Mesenchymal stem cell (in vitro differentiated cells and primary cell): ENCODE results near the gene KCND3.

ENCODE experiments used
- DNase-seq: peaks from one replicate; pipeline ENCODE4 v3.0.0-alpha.2; 2013
- H2AFZ ChIP-seq: one replicate; pipeline ENCODE4 v1.6.1; 2013; ENCODE audit warnings: low read depth, mild to moderate bottlenecking, control low read depth, inconsistent platforms, low read length, moderate library complexity
- H2AK5ac ChIP-seq: 2 replicates; pipeline ENCODE4 v1.6.1; 2013; ENCODE audit warnings: low read length, moderate library complexity, mild to moderate bottlenecking, inconsistent platforms; ENCODE audit not compliant: severe bottlenecking
- H2BK120ac ChIP-seq: one replicate; pipeline ENCODE4 v1.6.1; 2013; ENCODE audit warnings: low read depth, mild to moderate bottlenecking, inconsistent platforms, low read length, moderate library complexity
- H2BK12ac ChIP-seq, 2 experiments: one replicate each; pipeline ENCODE4 v1.6.1; 2013; ENCODE audit warnings: inconsistent platforms in 2 of 2, low read length in 2 of 2, mild to moderate bottlenecking in 2 of 2, moderate library complexity in 2 of 2, control low read depth in 1 of 2
- H2BK15ac ChIP-seq: one replicate; pipeline ENCODE4 v1.6.1; 2013; ENCODE audit warnings: mild to moderate bottlenecking, low read depth, inconsistent platforms; ENCODE audit not compliant: poor library complexity, severe bottlenecking
- H2BK5ac ChIP-seq: 2 replicates; pipeline ENCODE4 v1.6.1; 2013; ENCODE audit warnings: low read depth, mild to moderate bottlenecking, low read length, control low read depth, inconsistent platforms; ENCODE audit not compliant: poor library complexity, severe bottlenecking
- H3K14ac ChIP-seq, 2 experiments: one replicate each; pipeline ENCODE4 v1.6.1; 2013; ENCODE audit warnings: inconsistent platforms in 2 of 2, low read length in 2 of 2, control low read depth in 1 of 2, mild to moderate bottlenecking in 1 of 2, moderate library complexity in 1 of 2
- H3K18ac ChIP-seq, 2 experiments: one replicate each; pipeline ENCODE4 v1.6.1; 2013; ENCODE audit warnings: inconsistent platforms in 2 of 2, low read length in 2 of 2, control low read depth in 1 of 2, low read depth in 1 of 2, mild to moderate bottlenecking in 1 of 2
- H3K23ac ChIP-seq, 2 experiments: one replicate each; pipeline ENCODE4 v1.6.1; 2013; ENCODE audit warnings: inconsistent platforms in 2 of 2, low read length in 2 of 2, mild to moderate bottlenecking in 2 of 2, moderate library complexity in 2 of 2, control low read depth in 1 of 2
- H3K27ac ChIP-seq: 2 replicates; pipeline ENCODE4 v1.5.1; 2013; ENCODE audit warnings: mild to moderate bottlenecking, moderate library complexity, low read length, control low read depth, inconsistent platforms; ENCODE audit not compliant: poor library complexity, severe bottlenecking
- H3K27me3 ChIP-seq, 2 experiments: 2 replicates each; pipeline versions ENCODE4 v1.6.1 to v1.7.0; 2013; ENCODE audit warnings: low read length in 2 of 2, mild to moderate bottlenecking in 2 of 2, moderate library complexity in 2 of 2, control low read depth in 1 of 2, inconsistent platforms in 1 of 2; ENCODE audit not compliant: control insufficient read depth in 1 of 2, insufficient read depth in 1 of 2
- H3K36me3 ChIP-seq, 2 experiments: 2 replicates each; pipeline versions ENCODE4 v1.6.1 to v1.7.0; 2013; ENCODE audit warnings: low read length in 2 of 2, control low read depth in 1 of 2, inconsistent platforms in 1 of 2, low read depth in 1 of 2, mild to moderate bottlenecking in 1 of 2; ENCODE audit not compliant: insufficient read depth in 2 of 2, control insufficient read depth in 1 of 2
- H3K4ac ChIP-seq, 2 experiments: one replicate each; pipeline ENCODE4 v1.6.1; 2013; ENCODE audit warnings: inconsistent platforms in 2 of 2, low read length in 2 of 2, mild to moderate bottlenecking in 2 of 2, moderate library complexity in 2 of 2, control low read depth in 1 of 2, low read depth in 1 of 2
- H3K4me1 ChIP-seq: 2 replicates; pipeline ENCODE4 v1.6.1; 2013; ENCODE audit warnings: low read depth, low read length, control low read depth; ENCODE audit not compliant: control insufficient read depth, insufficient read depth
- H3K4me2 ChIP-seq: 2 replicates; pipeline ENCODE4 v1.6.1; 2013; ENCODE audit warnings: low read length, mild to moderate bottlenecking, inconsistent platforms; ENCODE audit not compliant: poor library complexity, severe bottlenecking
- H3K4me3 ChIP-seq, 2 experiments: 2 replicates each; pipeline versions ENCODE4 v1.5.1 to v1.7.0; 2013; ENCODE audit warnings: low read length in 2 of 2, mild to moderate bottlenecking in 2 of 2, control low read depth in 1 of 2, low read depth in 1 of 2; ENCODE audit not compliant: insufficient read depth in 1 of 2
- H3K79me1 ChIP-seq: replicated peaks from 2 replicates; pipeline ENCODE4 v1.6.1; 2013; ENCODE audit warnings: mild to moderate bottlenecking, control low read depth, low read length, inconsistent platforms; ENCODE audit not compliant: poor library complexity, severe bottlenecking
- H3K9ac ChIP-seq: 2 replicates; pipeline ENCODE4 v1.7.0; 2013; ENCODE audit warnings: mild to moderate bottlenecking, low read length, moderate library complexity
- H3K9me3 ChIP-seq: 2 replicates; pipeline ENCODE4 v1.7.0; 2013; ENCODE audit warnings: mild to moderate bottlenecking, low read length; ENCODE audit not compliant: control insufficient read depth
- H4K8ac ChIP-seq: one replicate; pipeline ENCODE4 v1.6.1; 2013; ENCODE audit warnings: inconsistent platforms, mild to moderate bottlenecking, low read length, moderate library complexity
- H4K91ac ChIP-seq: one replicate; pipeline ENCODE4 v1.6.1; 2013; ENCODE audit warnings: mild to moderate bottlenecking, low read length, inconsistent platforms
- WGBS: methylation state at CpG from one replicate; pipeline ENCODE4 v1.1.7; 2013; ENCODE audit warnings: mixed read lengths; 5-methylcytosine and 5-hydroxymethylcytosine counted together

KCND3 gene

GRCh38 chr1:111958075-111958474 is 31.4 kb downstream of the KCND3 start:
- Histone ChIP-seq H3K4ac (no peak overlapping the region), H4K91ac (no peak overlapping the region), H2BK15ac (no peak overlapping the region), H2BK5ac (no peak overlapping the region), H2BK12ac (no peak overlapping the region), H2AK5ac (no peak overlapping the region), H2AFZ (no peak overlapping the region), H3K18ac (no peak overlapping the region), H4K8ac (no peak overlapping the region), H3K27ac (no peak overlapping the region), H3K14ac (no peak overlapping the region), H3K23ac (no peak overlapping the region), H2BK120ac (no peak overlapping the region), H3K4me1 (no peaks in the 10 kb centered on the region), H3K9me3 (no peaks in the 10 kb centered on the region), H3K36me3 (no peaks in the 10 kb centered on the region), H3K4me3 (no peak overlapping the region), H3K27me3 (peaks cover 0 to 48% of the 10 kb centered on the region in 2 experiments), H3K4me2 (no peak overlapping the region), H3K79me1 (no peaks in the 10 kb centered on the region), H3K9ac (no peak overlapping the region)
- 76% methylated on average over 3 of the region's 3 CpGs for WGBS
- no peak for DNase-seq

- H3K4me2 ChIP-seq: no peak overlapping the region
- no peak overlapping the region for H3K27ac ChIP-seq
- H4K91ac ChIP-seq: no peak overlapping the region
- no peaks in the 10 kb centered on the region for H3K36me3 ChIP-seq
- no peak overlapping the region for H3K4ac ChIP-seq
- no peaks in the 10 kb centered on the region for H3K79me1 ChIP-seq
- H2BK12ac ChIP-seq: no peak overlapping the region
- no peak overlapping the region for H2BK5ac ChIP-seq
- no peaks in the 10 kb centered on the region for H3K4me1 ChIP-seq
- H2BK15ac ChIP-seq: no peak overlapping the region
- H3K18ac ChIP-seq: no peak overlapping the region
- H3K4me3 ChIP-seq: no peak overlapping the region
- no peak overlapping the region for H2AFZ ChIP-seq
- no peaks in the 10 kb centered on the region for H3K9me3 ChIP-seq
- DNase-seq: no peak
- no peak overlapping the region for H3K23ac ChIP-seq
- H3K27me3 ChIP-seq: peaks cover 0 to 62% of the 10 kb centered on the region in 2 experiments
- WGBS: 93% methylated on average over 11 of the region's 13 CpGs
- H2AK5ac ChIP-seq: no peak overlapping the region
- H3K9ac ChIP-seq: no peak overlapping the region
- H4K8ac ChIP-seq: no peak overlapping the region
- H3K14ac ChIP-seq: no peak overlapping the region
- no peak overlapping the region for H2BK120ac ChIP-seq
These were observed 33.2 kb downstream of the KCND3 start for GRCh38 chr1:111956155-111956771.

DNA sequence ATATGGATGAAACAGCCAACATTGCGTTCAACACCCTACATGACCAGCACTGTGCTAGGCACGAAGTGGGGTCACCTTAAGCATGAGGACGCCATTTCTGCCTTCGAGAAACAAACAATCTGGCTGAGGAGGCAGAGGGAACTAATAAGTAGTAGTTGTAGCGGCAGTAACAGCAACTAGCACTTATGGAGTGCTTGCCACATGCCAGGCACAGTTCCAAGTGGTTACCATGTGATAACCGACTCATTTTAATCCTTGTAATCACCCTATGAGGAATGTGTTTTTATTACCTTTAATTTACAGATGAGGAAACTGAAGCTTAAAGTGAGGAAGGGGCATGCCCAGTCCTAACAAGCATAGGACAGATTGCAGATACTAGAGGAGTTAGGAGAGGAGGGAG is 33.7 kb downstream of the KCND3 start:
- Histone ChIP-seq H3K23ac (no peak overlapping the region), H2BK15ac (no peak overlapping the region), H2BK12ac (no peak overlapping the region), H3K14ac (no peak overlapping the region), H3K18ac (no peak overlapping the region), H4K91ac (no peak overlapping the region), H3K36me3 (no peaks in the 10 kb centered on the region), H2BK120ac (no peak overlapping the region), H3K4me1 (no peaks in the 10 kb centered on the region), H2AFZ (no peak overlapping the region), H3K4me2 (no peak overlapping the region), H3K27ac (no peak overlapping the region), H3K4ac (no peak overlapping the region), H2BK5ac (no peak overlapping the region), H3K79me1 (no peaks in the 10 kb centered on the region), H3K9me3 (no peaks in the 10 kb centered on the region), H2AK5ac (no peak overlapping the region), H4K8ac (no peak overlapping the region), H3K9ac (no peak overlapping the region), H3K4me3 (no peak overlapping the region), H3K27me3 (peaks cover 0 to 65% of the 10 kb centered on the region in 2 experiments)
- no peak for DNase-seq
- whole genome bisulfite sequencing: 63% methylated on average over 5 of the region's 6 CpGs

DNA sequence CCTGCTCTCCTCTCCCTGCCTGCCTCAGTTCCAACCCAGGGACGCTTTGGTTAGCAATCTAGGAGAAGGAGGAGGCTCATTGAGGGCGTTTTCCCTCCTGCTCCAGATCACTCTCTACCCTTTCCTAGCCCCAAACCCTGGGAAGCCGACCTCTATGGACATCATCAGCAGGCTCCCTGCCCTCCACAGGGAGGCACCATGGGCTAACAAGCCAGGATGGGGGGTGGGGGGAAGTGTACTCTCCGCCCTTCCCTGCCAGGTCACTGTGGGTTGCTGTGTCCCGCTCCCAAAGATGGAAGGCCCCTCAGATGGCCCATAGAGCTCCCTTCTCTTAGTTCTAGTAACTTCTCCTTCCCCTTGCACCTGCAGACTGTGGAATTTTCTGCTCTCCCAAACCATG is 35.7 kb downstream of the KCND3 start:
- no peak for DNase-seq
- no peak overlapping the region for H3K9ac ChIP-seq
- no peaks in the 10 kb centered on the region for H3K4me1 ChIP-seq
- no peak overlapping the region for H3K4me3 ChIP-seq
- H3K27me3 ChIP-seq: peaks cover 0 to 53% of the 10 kb centered on the region in 2 experiments
- no peak overlapping the region for H2BK12ac ChIP-seq
- H4K8ac ChIP-seq: no peak overlapping the region
- no peak overlapping the region for H3K4me2 ChIP-seq
- H3K9me3 ChIP-seq: no peaks in the 10 kb centered on the region
- no peak overlapping the region for H2BK120ac ChIP-seq
- no peak overlapping the region for H2BK5ac ChIP-seq
- H2AFZ ChIP-seq: no peak overlapping the region
- H3K4ac ChIP-seq: no peak overlapping the region
- H2AK5ac ChIP-seq: no peak overlapping the region
- no peak overlapping the region for H3K23ac ChIP-seq
- no peaks in the 10 kb centered on the region for H3K79me1 ChIP-seq
- no peaks in the 10 kb centered on the region for H3K36me3 ChIP-seq
- H3K27ac ChIP-seq: no peak overlapping the region
- no peak overlapping the region for H4K91ac ChIP-seq
- H2BK15ac ChIP-seq: no peak overlapping the region
- 68% methylated on average over 4 of the region's 5 CpGs for WGBS
- H3K18ac ChIP-seq: no peak overlapping the region
- no peak overlapping the region for H3K14ac ChIP-seq
